Measurements from ENCODE around the gene RPUSD3. TPM values are rescaled to one million over a fixed set of nuclear protein-coding genes. Genes with fewer than 3 reads are reported as not detected.

The RPUSD3 gene
- total and polyA plus RNA-seq, 12 donors = 26.4 to 45.7 (median 30.1) TPM

- 59 to 69% methylated on average over 22 of the region's 22 CpGs for WGBS, 2 donors
- DNase-seq (no peak), ATAC-seq (peak in 4 of 8 donors; percentile 6 to 23 (median 12))
- no peaks in the 10 kb centered on the region for H3K36me3 ChIP-seq
- intact Hi-C loops (cut with DNase I) = loop anchor here in 1 of 10 donors (5.0 kb wide), 1 partner anchor 54 kb away; the partner anchor contains the start of gene IL17RC
- H3K9me3 ChIP-seq = no peaks in the 10 kb centered on the region
- peak overlapping the region in 9 of 10 donors; percentile 22 to 63 (median 53) for H3K4me3 ChIP-seq
- H3K27me3 ChIP-seq = no peaks in the 10 kb centered on the region
- TF ChIP-seq CTCF (IDR thresholded peaks at IDR 0.05) = no peak
- H3K4me1 ChIP-seq = peaks cover 3 to 29% (median 9%) of the 10 kb centered on the region in 9 donors
- H3K27ac ChIP-seq = peak overlapping the region in 5 of 10 donors; percentile 31 to 54 (median 39)
Measured at GRCh38 chr3:9863058-9863772, 19.4 kb upstream of the RPUSD3 start.

- Histone ChIP-seq H3K27me3 (no peaks in the 10 kb centered on the region), H3K9me3 (no peaks in the 10 kb centered on the region), H3K4me3 (peak overlapping the region in 9 of 10 donors; percentile 22 to 63 (median 53)), H3K4me1 (peaks cover 3 to 29% (median 9%) of the 10 kb centered on the region in 9 donors), H3K27ac (peak overlapping the region in 7 of 10 donors; percentile 28 to 54 (median 38)), H3K36me3 (no peaks in the 10 kb centered on the region)
- peak; percentile 86 to 91 (median 88) for ATAC-seq
- WGBS, 2 donors = 12 to 20% methylated on average over 37 to 45 of the region's 45 CpGs
- peak; percentile 44 to 77 for DNase-seq
- intact Hi-C loops (cut with DNase I) = loop anchor here in 1 of 10 donors (5.0 kb wide), 1 partner anchor 55 kb away; the partner anchor contains the start of gene IL17RC
- peak in 7 of 9 donors; percentile 43 to 70 (median 51) for TF ChIP-seq CTCF (IDR thresholded peaks at IDR 0.05)
Measured at GRCh38 chr3:9862391-9863057, 18.7 kb upstream of the RPUSD3 start.

DNA sequence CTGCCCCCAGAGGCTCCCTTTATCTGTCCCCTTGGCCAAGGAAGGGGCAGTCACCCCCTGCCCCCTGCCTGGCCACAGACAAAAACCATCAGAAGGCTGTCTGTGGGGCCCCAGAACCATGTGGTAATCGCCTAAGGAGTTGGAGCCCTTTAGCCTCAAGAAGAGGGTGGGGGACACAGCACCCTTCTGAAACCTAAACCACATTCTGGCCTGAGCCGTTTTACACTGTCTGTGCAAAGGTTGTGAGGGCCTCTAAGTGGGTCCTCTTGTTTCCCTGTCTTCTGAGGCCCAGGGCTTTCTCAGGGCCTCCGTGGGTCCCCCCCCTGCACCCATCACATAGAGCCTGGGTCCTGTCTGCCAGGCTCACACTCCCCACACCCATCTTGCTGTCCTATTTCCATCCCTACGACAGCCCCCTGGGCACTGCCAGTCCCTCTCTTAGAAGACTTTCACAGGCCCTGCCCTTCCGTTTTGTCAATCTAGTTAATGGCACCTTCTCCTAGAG, 17.9 kb upstream of the RPUSD3 start:
- Histone ChIP-seq H3K9me3 (no peaks in the 10 kb centered on the region), H3K27me3 (no peaks in the 10 kb centered on the region), H3K4me1 (peaks cover 3 to 29% (median 9%) of the 10 kb centered on the region in 9 donors), H3K4me3 (no peak overlapping the region), H3K36me3 (no peaks in the 10 kb centered on the region), H3K27ac (no peak overlapping the region)
- ATAC-seq = no peak
- intact Hi-C loops (cut with DNase I) = loop anchor here in 1 of 10 donors (5.0 kb wide), 1 partner anchor 56 kb away; the partner anchor contains the start of gene IL17RC
- DNase-seq = no peak
- no peak for TF ChIP-seq CTCF (IDR thresholded peaks at IDR 0.05)
- WGBS, 2 donors = 89 to 93% methylated on average over 5 of the region's 5 CpGs

DNA sequence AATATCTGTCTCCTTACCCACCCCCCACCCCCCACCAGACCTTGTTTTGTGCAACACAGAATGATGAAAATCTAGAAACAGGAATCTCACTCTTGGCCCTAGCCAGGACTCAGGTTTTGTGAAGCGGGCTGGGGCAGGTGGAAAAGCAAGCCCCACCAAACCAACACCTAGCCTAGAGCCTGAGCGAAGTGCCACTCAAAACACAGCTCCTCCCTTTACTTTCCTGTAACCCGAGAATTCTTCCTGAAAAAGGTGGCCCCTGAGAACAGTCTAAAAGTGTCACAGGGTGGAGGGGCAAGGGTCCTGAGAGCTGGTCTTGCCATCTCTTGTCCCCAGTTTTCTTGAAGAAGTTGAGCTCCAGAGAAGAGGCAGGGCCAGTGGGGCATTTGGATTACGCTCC, 17.4 kb upstream of the RPUSD3 start:
- Histone ChIP-seq H3K4me3 (no peak overlapping the region), H3K27ac (no peak overlapping the region), H3K27me3 (no peaks in the 10 kb centered on the region), H3K9me3 (no peaks in the 10 kb centered on the region), H3K36me3 (no peaks in the 10 kb centered on the region), H3K4me1 (peaks cover 3 to 29% (median 9%) of the 10 kb centered on the region in 9 donors)
- WGBS, 2 donors = 91 to 95% methylated on average over 4 of the region's 4 CpGs
- ATAC-seq = no peak
- no peak for TF ChIP-seq CTCF (IDR thresholded peaks at IDR 0.05)
- intact Hi-C loops (cut with DNase I) = loop anchor here in 1 of 10 donors (5.0 kb wide), 1 partner anchor 56 kb away; the partner anchor contains the start of gene IL17RC
- no peak for DNase-seq
